NCI-H446 (cell line): ENCODE results near the gene PDE6B.

Experiments used
- DNase-seq, 2 experiments: peaks; one replicate each; lab custom pipeline; 2025; lab: John Stamatoyannopoulos, UW

Gene PDE6B

DNA sequence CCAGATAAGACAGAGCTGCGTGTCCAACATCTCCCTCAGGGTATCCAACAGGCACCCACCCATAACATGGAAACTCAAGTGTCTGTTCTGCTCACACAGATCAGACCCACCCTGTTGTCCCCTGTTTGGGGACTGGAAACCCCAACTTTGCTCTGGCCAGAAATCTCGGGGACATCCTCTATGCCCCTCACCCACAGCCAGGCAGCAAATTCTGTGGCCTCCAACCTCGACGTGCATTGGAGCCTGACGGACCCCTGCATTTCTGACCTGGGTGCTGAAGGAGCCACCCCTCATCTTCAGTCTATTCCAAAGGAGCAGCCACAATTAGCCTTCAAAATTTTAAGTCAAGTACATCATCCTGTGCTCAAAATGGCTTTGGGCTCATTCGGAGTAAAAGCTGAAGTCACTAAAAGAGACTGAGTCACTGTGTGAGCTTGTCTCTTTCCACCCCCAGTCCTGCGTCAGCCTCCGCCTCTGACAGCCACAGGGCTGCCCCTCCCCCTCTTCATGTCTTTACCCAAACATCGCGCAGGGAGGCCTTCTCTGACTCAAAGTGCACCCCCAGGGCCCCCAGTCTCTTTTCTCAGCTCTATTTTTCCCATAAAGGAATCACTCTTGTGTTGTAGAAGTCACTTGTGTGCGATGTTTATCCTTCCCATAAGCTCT lies 24.4 kb upstream of the PDE6B start:
- no peak for DNase-seq

DNA sequence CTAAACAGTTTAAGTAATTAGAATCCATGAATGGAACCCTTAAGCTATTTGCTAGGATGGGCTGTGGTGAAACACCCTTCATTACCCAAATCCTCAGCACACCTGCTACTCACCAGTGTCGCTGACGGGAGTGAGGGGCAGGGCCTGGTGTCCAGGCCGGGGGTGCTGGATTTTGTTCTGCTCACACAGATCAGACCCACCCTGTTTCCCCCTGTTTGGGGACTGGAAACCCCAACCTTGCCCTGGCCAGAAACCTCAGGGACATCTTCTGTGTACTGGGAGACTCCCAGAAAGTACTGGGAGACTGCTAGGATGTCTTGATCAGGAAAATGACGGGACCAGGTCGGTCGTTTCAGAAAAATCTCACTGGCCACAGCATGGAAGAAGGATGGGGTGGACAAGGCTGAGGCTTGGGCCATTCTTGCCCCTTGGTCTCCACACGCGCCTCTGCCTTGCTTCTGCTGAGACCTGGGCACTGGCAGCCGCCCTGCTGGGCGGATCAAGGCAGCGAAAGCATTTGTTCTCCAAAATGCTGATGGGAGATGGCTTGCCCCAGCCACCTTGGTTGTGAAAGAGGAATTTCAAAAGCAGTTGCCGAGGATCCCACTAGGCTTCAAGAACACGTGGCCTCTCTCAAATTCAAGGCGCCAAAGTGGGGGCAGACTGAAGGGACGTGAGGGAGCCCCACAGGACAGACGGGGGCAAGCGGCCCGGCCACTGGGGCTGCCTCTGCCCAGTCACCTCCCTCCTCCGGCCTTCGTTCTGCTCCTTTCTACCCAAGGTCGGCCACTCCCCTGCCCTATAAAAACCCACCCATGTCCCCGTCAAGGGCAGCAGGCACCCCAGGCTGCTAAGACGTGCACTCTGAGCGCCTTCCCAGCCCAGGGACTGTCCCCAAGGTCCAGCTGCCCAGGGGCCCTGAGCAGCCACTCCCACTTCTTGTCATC lies 23.5 kb upstream of the PDE6B start:
- DNase-seq, result no peak

DNA sequence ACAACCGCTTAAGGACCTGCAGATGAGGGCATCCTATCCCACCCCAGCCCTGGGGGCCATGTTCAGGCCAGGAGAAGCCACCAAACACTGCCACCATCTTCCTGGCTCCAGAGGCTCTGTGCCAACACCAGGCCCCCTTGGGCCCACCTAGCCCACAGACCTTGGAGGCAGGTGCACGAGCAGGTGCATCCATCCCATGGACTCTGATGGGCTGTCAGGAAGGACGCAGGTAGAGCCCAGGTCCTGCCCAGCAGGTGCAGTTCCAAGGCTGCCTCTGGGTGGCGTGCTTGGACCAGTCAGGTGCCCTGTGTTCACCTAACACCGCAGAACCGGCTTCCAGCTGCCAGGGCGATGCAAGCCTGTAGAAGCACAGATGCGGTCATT lies 22.8 kb upstream of the PDE6B start:
- no peak for DNase-seq

DNA sequence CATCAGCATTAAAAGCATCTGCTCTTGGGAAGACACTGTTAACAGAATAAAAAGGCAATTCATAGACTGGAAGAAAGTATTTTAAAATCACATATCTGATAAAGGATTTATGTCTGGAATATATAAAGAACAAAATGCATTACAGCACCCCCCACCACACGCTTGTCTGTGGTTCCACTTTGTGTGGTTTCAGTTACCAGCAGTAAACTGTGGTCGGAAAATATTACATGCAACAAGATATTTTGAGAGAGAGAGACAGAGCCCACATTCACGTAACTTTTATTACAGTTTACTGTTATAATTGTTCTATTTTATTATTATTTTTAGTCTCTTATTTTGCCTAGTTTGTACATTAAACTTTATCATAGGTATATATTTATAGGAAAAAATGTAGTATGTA lies 21.2 kb upstream of the PDE6B start:
- DNase-seq, result no peak

DNA sequence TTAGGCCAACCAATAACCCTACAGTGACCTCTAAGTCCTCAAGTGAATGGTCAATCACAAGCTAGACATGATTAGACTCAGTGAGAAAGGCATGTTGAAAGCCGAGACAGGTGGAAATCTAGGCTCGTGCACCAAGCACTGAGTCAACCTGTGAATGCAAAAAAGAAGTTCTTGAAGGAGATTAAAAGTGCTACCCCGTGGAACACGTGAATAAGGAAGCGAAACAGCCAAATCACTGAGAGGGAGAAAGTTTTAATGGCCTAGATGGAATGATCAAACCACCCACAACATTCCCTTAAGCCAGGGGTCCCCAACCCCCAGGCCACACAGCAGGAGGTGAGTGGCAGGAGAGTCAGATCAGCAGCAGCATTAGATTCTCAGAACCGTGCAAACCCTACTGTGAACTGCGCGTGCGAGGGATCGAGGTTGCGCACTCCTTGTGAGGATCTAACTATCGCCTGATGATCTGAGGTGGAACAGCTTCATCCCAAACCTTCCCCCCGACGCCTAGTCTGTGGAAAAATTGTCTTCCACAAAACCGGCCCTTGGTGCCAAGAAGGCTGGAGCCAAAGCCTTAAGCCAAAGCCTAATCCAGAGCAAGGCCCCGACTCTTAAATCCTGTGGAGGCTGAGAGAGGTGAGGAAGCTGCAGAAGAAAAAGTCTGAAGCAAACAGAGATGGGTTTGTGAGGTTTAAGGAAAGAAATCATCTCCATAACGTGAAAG lies 19.5 kb upstream of the PDE6B start:
- DNase-seq, result no peak

DNA sequence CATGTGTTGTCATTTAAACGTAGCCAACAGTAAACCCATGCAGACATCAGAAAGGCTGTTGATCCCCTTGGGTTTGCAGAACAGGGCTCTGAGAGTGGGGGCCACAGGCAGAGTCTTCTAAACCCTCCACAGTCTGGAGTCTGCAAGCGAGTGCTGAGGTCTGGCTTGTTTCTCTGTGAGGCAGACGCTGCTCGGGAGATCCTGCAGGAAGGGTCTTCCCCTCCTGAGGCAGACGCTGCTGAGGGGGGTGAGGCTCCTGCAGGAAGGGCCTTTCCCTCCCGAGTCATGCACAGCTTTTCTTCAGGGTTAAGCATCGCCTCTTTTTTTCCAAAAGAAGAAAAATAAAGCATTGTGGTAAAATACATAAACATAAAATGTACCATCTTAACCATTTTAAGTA lies 17.1 kb upstream of the PDE6B start:
- DNase-seq, result no peak

DNA sequence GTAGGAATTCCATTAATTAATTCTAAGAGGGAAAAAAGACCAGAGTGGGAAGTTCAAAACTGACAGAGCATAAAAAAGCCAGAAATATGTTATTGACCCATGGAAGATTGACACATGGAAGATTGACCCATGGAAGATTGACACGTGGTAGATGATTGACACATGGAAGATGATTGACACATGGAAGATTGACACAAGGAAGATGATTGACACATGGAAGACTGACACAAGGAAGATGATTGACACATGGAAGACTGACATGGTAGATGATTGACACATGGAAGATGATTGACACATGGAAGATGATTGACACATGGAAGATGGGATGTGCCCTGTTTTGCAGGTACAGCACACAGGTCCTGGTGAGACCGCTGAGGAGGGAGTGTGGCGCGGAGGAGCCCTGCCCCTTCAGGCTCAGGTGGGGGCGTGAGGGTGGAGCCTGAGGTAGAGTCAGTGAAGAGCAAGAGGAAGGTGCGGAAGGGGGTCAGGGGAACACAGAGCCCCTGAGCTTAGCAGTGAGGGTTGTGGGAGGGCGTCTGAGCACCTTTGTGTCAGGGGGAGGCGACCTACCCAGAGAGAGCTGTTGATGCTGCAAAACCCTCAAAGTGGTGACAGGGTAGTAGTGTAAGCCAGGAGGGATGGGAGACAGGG lies 15.8 kb upstream of the PDE6B start:
- DNase-seq, result no peak

DNA sequence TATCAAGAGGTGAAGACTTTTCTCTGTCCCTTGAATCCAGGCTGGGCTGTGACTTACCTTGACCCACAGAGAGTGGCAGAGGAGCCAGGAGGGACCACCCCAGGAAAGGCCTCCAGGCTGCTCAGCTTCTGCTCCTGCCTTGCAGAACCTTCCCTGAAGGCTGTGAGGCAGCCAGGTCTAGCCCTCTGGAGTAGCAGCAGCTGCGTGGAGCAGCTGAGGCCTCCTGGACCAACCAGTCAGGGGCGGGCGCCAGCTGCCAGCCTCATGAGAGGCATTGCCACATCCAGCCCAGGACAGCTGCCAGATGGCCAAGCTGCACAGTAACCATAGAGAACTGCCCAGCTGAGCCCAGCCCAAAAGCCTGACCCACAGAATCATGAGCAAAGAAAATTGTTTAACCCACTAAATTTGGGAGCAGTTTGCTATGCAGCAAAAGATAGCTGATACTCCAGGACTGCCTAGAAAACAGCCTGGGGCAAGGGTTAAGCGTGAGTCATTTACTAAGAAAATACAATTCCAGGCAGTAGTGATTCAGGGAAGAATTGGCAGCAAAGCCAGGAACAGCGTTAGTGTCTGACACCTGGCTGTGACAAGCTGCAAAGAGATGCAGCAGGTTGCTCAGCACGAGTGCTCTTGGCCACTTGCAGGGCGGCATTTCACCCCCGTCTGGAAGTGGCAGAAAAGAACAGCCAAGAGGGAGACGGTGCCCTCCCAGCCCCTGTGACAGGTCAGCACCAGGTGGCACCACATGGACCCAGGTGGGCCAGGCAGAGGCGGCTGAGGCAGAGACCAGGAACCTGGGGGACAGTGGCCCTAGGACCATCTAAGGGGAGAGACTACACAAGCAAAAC lies 14.7 kb upstream of the PDE6B start:
- DNase-seq, result no peak

DNA sequence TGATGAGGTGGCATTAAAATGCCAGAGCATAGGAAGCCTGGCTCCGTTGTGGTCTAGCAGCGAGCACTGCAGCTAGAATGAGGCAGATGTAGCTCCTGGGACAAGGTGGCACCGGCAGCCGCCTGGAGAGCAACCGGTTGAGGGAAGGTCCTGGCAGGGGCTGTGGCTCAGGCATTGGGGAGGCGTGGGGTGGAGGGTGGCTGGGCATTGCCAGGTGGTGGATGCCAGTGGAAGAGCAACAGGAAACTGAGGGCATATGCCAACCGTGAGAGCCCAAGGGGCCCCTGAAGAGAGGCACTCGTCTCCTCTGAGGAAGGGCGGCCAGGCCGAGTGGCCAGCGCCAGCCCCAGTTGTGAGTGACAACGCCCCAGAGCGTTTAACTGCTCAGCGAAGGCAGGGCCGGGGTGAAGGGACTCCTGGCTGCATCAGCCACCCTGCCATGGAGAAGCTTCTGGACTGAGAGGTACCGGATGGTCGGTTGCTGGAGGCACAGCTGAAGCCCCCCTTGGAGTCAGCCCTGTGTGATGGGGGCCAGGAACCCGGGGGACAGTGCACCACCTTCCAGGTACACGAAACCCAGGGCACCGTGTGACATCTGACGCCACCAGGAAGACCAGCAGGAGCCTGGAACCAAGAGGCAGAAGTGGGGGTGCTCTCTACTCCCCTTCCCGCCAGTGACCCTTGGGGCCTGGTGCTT lies 13.2 kb upstream of the PDE6B start:
- no peak for DNase-seq

DNA sequence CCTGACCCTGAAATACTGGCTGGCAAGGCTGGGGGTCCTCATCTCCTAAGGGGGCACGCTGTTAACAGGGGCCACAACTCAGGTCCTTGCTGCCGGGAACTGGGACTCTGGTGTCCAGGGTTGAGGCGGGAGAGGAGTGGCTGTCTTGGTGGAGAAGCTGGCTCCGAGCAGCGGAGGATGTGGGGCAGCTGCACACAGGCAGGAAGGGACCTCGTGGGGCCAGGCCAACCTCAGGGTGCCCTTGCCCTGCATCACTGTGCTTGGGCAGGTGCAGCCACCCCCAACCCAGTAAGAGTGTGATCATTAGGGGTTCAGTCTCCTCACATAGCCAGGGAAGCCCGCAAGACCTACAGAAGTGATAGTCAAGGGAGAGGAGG lies 12.6 kb upstream of the PDE6B start:
- DNase-seq, result no peak

DNA sequence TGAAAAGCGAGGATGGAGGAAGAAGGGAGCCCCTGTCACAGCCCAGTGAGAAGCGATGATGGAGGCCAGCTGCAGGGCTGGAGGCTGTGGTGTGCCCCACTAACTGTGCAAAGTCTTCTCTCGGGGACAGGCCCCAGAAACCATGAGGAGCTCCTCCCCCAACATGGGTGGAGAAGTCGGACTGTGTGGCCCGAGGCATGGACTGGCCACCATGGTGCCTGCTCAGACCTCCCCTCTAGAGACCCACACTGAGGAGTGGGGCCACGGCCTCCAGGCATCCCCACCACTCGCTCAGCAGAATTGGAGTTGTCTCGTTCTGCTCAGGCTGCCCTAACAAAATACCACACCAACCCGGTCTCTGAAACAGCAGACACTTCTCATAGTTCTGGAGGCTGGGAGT lies 12.2 kb upstream of the PDE6B start:
- DNase-seq, result no peak

DNA sequence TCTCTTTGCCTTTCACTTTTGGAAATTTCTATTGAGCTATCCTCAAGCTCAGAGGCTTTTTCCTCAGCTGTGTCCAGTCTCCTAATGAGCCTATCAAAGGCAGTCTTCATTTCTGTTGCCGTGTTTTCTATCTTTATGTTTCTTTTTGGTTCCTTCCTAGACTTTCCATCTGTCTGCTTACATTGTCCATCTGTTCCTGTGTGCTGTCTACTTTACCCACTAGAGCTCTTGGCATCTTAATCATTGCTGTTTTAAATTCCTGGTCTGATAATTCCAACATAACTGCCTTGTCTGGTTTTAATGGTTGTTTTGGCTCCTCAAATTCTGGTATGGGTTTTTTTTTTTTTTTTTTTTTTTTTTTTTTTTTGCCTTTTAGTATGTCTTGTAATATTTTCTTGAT lies 9.3 kb upstream of the PDE6B start:
- DNase-seq, result no peak

DNA sequence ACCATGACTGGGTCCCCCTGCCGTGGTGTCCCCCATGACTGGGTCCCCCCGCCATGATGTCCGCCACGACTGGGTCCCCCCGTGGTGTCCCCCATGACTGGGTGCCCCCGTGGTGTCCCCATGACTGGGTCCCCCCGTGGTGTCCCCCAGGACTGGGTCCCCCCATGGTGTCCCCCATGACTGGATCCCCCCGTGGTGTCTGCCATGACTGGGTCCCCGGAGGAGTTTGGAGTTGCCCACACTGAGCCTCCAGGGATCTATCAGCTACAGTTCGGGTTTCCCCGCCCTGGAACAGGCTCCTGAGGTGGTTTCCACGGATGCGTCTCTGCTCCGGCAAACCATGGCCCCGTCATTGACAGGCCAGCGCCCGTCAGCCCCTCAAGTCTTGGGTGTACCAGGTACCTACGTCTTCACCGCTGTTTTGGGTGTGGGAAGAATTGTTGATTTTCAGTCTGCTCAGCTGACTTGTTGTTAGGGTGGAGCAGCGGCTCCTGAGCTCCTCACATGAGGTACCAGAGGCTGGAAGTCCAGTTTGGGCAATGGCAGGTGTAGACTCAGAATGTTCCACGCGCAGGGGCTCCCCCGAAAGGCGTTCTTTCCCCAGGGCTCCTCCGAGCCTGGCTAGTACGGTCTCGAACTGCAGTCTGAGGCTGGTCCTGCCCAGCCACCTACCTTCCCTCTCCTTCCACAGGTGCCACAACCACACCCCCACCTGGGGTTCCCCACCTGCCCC lies 8.3 kb upstream of the PDE6B start:
- DNase-seq, result no peak

DNA sequence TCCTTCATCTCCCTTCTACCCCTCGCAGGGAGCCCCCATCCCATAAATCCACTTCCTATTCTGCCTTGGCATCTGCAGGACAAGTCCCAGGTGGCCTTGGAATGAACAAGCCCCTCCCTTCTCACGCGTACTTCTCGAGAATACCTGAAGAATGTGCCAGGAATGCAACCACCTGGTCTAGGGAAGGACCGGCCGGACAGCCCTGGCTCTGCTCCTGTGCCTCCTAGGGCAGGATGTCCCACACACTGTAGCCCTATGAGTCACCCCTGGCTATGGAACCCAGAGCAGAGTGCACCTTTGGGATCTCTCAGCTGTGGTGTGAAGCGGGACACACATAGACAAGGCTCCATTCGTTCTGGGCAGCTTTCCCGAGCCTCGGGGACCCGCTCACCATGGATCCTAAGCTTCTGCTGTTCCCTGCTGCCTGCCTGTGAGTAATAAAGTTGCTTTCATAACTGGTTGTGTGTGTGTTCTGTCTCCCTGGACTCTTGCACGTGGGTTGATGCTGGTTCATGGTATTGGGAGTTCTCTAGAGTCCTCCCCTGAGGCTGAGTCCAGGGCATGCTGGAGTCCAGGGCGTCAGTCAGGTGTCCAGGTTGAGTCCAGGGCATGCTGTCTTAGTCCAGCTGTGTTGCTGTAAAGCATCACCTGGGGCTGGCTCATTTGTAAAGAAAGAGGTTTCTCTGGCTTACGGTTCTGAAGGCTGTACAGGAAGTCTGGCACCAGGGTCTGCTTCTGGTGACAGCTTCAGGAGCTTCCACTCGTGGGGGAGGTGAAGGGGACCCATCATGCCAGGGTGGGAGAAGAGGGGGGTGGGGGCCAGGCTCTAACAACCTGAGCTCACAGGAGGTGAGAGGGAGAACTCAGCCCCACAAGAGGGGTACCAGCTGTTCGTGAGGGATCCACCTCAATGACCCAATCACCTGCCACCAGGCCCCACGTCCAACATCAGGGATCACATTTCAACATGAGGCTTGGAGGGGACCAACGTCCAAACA lies 7.4 kb upstream of the PDE6B start:
- DNase-seq, result no peak

DNA sequence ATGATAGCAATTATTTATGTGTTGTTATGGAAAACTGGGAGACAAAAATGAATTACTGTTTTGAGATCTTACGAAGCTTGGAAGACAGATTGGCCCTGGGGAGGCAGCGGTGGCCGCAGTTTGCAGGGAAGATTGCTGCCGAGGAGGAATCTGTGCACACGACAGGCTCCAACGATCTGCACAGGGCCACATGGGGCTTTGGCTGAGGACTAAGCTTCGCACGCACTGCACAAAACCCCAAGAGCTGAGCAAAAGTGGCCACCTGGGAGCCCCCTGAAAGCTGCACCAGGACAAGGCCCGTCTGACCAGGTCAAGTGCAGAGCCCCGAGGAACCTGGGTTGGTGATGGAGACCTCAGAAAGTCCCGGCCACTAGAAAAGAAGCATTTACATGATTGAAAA lies 5.2 kb upstream of the PDE6B start:
- DNase-seq, result no peak

DNA sequence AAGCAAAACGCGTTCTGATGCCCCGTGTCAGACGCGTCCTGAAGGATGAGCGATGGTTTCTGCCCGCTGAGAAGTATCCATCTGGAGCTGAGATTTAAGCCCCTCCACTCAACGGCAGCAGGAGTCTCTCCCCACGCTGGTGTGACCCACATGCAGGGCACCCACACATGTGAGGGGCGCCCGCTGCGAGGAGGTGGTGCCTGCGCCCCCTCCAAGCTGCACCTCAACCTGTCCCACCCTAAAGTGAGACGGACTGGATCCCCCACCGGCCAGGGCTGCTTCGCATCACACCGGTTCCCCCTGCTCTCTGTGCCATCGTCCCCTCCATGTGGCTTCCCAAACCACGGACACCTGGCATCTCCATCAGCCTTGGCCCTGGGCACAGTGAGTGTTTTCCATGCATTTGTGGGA lies 4.5 kb upstream of the PDE6B start:
- DNase-seq, result no peak

DNA sequence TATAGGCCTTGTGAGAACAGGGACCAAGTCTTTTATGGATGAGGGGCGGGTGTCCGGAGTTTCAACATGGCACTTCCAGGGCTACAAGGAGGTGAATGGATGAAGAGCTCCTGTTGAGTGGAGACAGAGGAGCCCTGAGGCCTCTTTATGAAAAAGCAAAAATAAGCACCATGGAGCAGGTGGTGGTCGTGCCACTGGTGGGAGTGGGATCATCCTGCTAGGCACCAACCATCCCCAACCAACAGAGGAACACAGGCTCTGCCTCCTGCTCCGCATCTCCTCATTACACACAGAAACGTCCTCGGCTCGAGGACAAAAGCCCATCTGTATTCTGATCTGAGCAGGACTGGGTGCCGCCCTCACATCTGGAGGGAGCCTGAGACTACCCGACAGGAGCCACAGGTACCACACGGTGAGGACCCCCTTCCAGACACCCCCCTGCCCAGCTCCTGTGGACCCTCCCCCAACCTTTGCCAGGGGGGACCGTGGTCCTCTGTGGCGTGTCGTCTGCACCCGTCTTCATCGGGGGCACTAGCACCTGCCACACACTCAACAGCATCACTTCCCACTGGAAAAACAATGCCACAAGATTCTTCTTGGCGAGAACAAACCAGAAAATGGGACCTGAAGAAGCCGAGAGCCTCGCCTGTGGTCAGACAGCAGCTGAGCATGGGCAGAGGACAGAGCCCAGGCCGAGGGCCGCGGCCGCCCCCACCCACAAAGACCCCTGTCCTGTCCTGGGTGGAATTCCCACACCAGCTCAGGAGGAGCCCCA lies 3.9 kb upstream of the PDE6B start:
- no peak for DNase-seq
